ENCODE data around the gene PIR. TPM values are rescaled to one million over a fixed set of nuclear protein-coding genes. Genes with fewer than 3 reads are reported as not detected.

Gene PIR
- total RNA-seq, 1 experiment from 2014 or later: 29.7 TPM

DNA sequence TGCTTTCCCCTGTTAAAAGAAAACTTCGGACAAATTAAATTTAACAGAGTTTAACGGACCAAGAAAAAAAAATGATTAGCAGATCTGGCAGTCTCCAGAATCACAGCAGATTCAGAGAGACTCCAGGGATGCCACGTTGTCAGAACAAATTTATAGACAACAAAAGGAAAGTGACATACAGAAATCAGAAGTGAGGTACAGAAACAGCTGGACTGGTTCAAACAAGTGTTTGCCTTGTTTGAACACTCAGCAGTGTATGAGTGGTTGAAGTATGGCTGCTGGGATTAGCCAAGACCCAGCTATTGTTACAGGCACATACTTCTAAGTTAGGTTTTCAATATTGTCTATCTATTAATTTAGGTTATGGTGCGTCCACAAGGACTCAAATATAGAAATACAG, 19.1 kb downstream of the PIR start:
- H4K8ac ChIP-seq (replicated peaks; ENCODE audit: insufficient read length, low read depth, low read length): no peak overlapping the region
- no peak overlapping the region for H2BK15ac ChIP-seq (ENCODE audit: low read depth, low read length)
- H4K91ac ChIP-seq (ENCODE audit: insufficient read length, low read depth, low read length): no peak overlapping the region
- H3K4me1 Mint-ChIP-seq: peaks cover 22 to 23% of the 10 kb centered on the region in 2 experiments
- no peak overlapping the region for H3K14ac ChIP-seq (ENCODE audit: insufficient read depth, low read length)
- no peak overlapping the region for H3K4ac ChIP-seq (ENCODE audit: low read depth, low read length)
- TF ChIP-seq, protein P1, sequence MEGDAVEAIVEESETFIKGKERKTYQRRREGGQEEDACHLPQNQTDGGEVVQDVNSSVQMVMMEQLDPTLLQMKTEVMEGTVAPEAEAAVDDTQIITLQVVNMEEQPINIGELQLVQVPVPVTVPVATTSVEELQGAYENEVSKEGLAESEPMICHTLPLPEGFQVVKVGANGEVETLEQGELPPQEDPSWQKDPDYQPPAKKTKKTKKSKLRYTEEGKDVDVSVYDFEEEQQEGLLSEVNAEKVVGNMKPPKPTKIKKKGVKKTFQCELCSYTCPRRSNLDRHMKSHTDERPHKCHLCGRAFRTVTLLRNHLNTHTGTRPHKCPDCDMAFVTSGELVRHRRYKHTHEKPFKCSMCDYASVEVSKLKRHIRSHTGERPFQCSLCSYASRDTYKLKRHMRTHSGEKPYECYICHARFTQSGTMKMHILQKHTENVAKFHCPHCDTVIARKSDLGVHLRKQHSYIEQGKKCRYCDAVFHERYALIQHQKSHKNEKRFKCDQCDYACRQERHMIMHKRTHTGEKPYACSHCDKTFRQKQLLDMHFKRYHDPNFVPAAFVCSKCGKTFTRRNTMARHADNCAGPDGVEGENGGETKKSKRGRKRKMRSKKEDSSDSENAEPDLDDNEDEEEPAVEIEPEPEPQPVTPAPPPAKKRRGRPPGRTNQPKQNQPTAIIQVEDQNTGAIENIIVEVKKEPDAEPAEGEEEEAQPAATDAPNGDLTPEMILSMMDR (conservative IDR thresholded peaks at IDR 0.05): no peak
- H3K4me3 Mint-ChIP-seq: no peak overlapping the region
- peaks cover 7% of the 10 kb centered on the region; the same call in 1 of the 2 replicates for H3K4me1 ChIP-seq (ENCODE audit: insufficient read depth, low read length)
- H4K5ac ChIP-seq (ENCODE audit: insufficient read length, low read depth, low read length): no peak overlapping the region
- no peak overlapping the region for H3K9ac ChIP-seq (ENCODE audit: extremely low read depth, insufficient read length, low read length)
- H3K9me3 Mint-ChIP-seq: no peaks in the 10 kb centered on the region
- no peak overlapping the region for H2BK12ac ChIP-seq (ENCODE audit: insufficient read length, low read depth, low read length)
- H3K27ac Mint-ChIP-seq: no peak overlapping the region; a peak in 1 of 7 replicates
- H2AFZ ChIP-seq (ENCODE audit: low read length): no peak overlapping the region
- H3K27me3 Mint-ChIP-seq (ENCODE audit: low read depth): no peaks in the 10 kb centered on the region
- H3K23me2 ChIP-seq (ENCODE audit: insufficient read length, low read depth, low read length, poor library complexity, severe bottlenecking): no peaks in the 10 kb centered on the region
- H3K79me1 ChIP-seq (ENCODE audit: insufficient read depth, low read depth, low read length, poor library complexity, severe bottlenecking): no peaks in the 10 kb centered on the region
- H3K56ac ChIP-seq (ENCODE audit: insufficient read length, low read depth, low read length): no peak overlapping the region
- H3K9me3 ChIP-seq (ENCODE audit: control insufficient read depth, low read depth, low read length): no peaks in the 10 kb centered on the region
- DNase-seq: no peak
- H4K20me1 ChIP-seq (ENCODE audit: control insufficient read depth, insufficient read depth, insufficient read length): no peaks in the 10 kb centered on the region
- H2AK5ac ChIP-seq (ENCODE audit: insufficient read length, low read length): no peak overlapping the region
- WGBS (ENCODE audit: extremely low coverage, insufficient read length, low lambda C conversion rate): no CpG with 5 or more reads among the region's 4 CpGs
- peaks cover 0 to 9% (median 2%) of the 10 kb centered on the region in 3 experiments; a peak in 3 of 7 replicates for H3K36me3 Mint-ChIP-seq (ENCODE audit: insufficient read depth in 1 of 3, low read depth in 3 of 3)
- no peak overlapping the region for H3K4me2 ChIP-seq (ENCODE audit: insufficient read depth, insufficient read length, low read length)
- no peak overlapping the region for H3K23ac ChIP-seq (ENCODE audit: insufficient read length, low read depth, low read length)
- no peak overlapping the region for H3K18ac ChIP-seq (ENCODE audit: insufficient read length, low read depth, low read length)
- H2BK20ac ChIP-seq (ENCODE audit: low read depth, low read length, poor library complexity, severe bottlenecking): no peak overlapping the region
- no peaks in the 10 kb centered on the region for H3K79me2 ChIP-seq (ENCODE audit: insufficient read depth, low read length)
- H2BK5ac ChIP-seq (ENCODE audit: insufficient read length, low read length): no peak overlapping the region
- H3K27ac ChIP-seq (ENCODE audit: insufficient read length, low read depth, low read length): no peak overlapping the region
- no peak overlapping the region for H3T11ph ChIP-seq (ENCODE audit: low read length)
- H3K27me3 ChIP-seq (ENCODE audit: insufficient read depth, low read length): no peaks in the 10 kb centered on the region
- no peak overlapping the region for H2BK120ac ChIP-seq (ENCODE audit: low read depth, low read length, poor library complexity, severe bottlenecking)

All from H9 (cell line).